Stimulated activated CD8-positive, alpha-beta memory T cell treated with anti-CD3 and anti-CD28 coated beads, Interleukin-7, amount 100 ng/mL, for 1 hour (primary cell): ENCODE measurements around the gene CFAP46.

Experiments used
- DNase-seq, 2 donors: peaks; one replicate each; pipeline ENCODE4 v3.0.0-alpha.2; 2020; ENCODE audit warnings: low read depth in 2 of 2

Gene CFAP46

DNA sequence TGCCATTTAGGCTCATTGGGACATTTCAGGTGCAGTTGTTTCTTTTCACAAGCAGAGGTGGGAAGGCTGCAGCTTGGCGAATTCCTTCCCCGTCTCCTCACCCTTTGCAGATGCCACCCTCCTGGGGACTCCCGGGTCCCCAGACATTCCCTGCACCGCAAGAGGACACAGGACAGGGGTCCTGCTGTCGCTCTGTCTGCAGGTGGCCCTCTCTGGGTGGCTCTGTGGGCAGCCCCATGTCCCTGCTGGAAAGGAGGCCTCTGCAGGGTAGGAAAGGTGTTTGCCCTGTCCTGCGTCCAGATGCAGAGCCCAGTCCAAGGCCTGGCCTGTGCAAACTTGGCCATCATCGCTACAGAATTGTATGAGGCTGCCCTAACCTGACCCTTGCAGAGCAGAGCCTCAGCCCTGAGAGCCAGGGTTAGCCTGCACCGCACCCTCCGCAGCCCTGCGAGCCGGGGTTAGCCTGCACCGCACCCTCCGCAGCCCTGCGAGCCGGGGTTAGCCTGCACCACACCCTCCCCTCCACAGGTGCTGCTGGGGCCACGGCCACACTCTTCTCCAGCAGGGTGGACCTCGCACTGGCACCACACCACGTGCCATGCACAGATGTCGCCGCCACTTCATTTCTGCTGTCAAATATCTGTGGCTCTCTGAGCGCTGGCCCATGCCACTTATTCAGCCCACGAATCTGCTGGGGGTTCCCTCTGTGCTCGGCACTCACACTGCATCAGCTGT lies 61.0 kb downstream of the CFAP46 start:
- no peak for DNase-seq

DNA sequence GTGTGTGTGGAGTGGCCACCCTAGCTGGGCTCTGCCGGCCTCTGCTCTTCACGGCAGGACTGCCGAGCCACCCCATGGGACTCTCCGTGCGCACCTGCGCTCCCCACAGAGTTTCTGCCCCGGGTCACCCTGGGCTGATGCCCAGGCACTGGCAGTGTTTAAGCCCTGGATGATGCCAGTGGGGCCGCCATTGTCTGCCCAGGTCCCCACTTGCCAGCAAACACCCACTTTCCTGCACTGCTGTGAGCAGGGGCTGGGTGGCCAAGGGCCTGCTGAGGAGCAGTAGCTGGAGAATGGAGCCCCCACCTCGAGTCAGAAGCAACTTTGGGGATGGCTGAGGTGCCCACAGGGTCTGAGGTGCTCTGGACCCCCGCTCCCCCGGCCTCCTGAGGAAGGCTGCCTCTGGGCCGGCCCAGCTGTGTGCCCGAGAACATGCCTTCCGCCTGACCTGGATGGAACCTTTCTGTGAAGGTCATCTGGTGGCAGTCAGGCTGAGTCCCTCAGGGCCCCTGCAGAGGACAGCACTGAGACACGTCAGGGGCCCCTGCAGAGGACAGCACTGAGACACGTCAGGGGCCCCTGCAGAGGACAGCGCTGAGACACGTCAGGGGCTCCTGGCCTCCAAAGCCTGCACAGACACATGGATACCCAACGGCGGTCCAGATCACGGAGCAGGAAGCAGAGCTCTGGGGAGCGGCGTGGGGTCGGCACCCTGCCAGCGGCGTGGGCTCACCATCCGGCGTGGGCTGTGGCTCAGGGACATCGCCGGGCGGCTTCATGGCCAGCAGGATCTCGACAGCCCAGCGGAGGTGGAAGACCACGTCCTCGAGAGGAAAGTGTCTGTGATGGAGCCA lies 62.0 kb downstream of the CFAP46 start:
- no peak for DNase-seq

DNA sequence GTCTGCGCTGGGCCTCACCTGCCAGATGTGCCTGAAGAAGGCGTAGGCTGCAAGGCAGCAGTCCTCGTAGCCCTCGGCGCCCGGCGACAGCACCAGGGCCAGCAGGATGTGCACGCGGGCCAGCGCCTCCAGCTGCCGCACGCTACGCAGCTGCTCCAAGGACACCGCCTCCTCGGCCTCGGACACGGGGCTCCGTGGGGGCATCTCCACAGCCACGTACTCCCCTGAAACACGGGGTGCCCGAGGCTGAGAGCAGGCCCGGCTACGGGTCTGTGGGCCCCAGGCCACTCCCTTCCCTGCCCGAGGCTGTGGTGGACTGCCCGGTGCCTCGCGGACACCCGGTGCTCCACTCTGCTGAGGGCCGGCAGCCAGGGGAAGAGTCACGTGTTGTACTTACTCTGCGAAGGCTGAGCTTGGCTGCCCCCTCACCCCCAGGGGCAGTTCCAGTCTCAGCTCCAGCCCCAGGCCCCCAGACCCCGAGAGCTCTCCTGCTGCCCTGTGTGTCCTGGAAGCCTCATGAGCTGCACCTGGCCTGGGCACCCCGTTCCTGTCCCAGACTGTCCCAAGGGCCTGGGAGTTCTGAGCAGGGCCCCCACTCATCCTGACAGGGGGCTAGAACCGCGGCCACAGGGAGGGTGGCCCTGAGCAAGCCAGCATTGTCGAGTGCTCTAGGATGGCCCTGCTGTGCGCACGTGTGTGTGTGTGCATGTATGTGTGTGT lies 62.8 kb downstream of the CFAP46 start:
- no peak for DNase-seq

DNA sequence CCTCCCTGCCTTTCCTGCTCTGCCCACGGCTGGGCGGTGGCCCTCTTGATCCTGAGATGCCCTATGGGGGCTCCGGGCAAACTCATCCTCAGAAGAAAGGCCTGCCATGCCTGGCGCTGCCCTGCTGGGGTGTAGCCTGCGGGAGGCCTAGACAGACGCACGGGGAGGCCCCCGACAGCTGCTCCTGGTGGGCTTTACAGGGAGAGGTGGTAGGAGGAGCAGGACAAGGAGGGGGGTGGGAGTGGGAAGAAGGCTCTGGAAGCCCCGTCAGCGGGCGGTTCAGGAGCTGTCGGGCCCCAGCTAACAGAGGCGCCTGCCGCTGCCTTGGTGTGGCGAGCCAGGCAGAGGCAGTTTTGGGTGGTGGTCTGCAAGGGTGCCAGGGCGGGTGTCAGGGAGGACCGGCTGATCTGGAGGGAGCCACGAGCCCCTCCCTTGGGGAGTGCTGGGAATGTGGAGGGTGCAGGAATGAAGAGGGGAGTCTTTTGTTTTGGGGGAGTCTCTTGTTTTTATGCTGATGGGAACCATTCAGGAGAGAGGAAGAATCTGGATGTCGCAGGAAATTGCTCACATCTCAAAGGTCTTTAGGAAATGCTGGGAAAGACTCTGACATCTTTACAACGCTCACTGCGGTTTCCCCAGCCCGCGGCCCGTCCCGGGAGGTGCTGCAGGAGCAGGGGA lies 63.5 kb downstream of the CFAP46 start:
- no peak for DNase-seq

DNA sequence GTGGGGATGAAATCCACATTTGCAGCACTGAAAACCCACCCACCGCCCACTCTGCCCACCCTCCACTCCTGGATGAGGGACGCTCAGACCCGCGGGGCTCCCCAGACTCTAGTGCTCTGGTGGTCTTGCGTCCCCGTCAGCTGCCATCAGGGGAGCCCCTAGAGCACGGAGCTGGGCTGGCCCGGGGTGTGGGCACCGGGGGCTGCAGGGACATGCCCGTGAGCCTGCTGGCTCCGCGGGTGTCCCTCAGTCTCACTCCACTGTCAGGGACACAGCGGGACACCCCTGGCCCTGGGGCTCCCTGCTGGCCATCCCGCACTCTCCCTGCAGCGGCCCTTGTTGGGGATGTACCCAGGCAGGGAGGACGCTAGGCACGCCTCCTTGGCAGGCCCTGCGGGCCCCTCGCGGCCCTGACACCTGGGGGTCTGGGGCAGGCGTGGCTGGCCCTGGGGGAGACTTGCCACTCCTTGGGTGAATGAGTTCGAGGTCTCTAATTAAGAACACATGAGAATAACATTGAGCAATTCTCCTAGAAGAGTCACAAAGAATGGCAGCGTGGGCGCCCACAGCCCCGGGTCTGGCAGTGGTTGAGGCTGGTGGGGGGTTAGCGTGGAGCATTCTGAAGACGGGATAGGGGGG lies 64.2 kb downstream of the CFAP46 start:
- DNase-seq = no peak

DNA sequence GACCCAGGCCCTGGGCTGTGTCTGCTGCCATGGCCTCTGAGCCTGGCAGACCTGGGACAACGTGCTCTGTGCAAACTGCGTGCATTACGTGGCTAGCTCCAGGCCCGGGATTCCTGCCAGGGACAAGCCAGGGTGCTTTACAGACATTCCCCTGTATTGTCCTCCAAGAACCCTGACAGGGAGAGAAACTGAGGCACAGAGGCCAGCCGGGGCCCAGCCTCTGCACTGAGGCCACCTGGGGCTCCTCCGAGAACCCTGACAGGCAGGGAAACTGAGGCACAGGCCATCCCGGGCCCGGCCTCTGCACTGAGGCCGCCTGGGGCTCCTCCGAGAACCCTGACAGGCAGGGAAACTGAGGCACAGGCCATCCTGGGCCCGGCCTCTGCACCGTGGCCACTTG lies 64.9 kb downstream of the CFAP46 start:
- no peak for DNase-seq

DNA sequence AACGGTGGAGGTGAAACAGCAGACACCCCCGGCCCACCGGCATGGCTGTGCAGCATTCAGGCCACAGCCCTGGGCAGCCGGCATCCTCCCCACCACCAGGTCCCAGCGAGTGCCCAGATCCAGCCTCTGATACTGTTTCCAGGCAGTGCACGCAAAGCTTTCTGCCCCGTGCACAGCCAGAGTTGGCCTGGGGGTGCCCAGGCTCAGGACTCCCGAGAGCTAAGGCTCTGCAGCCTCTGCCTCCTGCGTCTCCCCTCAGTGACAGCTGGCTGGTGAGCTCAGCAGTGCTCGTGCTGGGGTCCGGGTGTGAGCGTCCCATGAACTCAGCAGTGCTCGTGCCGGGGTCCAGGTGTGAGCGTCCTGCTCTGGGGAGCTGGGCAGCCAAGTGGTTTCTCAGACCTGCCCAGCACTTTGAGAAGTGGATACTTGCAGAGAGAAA lies 65.4 kb downstream of the CFAP46 start:
- no peak for DNase-seq

DNA sequence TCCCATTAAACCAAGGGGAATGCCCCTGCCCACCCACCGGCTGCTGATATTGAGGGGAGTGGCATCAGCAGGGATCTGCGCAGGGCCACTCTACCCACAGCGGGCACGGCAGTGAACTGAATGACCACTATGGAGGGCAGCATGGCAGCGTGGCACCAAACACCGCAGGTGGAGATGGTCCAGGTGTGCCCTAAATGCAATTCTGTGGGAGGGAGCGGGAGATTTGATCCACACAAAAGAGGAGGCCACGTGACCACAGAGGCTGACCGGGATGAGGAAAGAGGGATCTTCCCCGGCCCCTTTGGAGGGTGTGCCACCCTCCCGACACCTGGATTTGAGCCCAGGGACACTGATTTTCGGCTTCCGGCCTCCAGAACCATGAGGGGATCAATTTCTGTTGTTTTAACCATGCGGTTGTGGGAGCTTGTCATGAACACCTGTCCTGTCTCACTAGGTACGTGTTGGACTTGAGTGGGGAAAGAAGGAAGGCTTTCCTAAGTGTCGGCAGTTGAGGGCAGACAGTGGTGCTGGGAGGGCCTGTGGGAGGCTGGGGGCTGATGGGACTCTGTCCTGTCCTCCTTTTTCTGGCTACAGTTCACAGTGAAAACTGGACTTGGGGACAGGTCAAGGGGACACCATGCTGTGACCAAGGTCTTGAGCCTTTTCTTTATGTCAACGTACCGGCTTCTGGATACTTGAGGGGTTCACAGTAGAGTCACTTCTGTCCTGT lies 66.1 kb downstream of the CFAP46 start:
- DNase-seq = no peak

DNA sequence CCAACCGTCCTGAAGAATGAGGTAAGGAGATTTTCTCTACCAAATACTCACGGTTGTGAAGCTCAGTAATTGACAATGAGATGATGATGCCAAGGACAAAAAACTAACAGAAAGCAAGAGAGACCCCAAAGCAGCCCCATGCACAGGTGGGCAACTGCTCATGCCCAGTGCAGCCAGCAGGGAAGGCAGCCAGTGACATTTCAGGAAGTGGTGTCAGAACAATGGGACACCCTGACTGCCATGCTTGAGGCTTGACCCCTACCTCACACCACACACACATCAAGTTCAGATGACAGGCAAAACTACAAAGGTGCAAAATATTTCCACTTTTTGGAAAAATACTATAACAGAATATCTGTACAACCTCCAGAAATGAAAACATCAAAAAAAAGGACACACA lies 66.9 kb downstream of the CFAP46 start:
- no peak for DNase-seq

DNA sequence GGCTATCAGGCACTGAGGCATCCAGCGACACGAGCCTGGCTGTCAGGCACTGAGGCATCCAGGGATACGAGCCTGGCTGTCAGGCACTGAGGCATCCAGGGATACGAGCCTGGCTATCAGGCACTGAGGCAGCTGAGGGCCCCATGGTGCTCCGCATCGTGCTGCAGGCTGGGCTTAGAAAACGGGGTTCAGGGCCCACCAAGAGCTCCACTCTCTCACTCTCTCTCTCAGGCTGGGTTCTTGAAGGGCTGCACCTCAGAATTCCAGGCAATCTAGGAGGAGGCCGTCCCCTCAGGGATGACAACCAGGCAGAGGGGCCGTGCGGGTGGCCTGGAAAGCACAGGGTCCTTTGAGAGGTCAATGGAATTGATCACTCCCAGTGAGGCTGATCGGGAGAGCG lies 69.0 kb downstream of the CFAP46 start:
- DNase-seq = no peak

DNA sequence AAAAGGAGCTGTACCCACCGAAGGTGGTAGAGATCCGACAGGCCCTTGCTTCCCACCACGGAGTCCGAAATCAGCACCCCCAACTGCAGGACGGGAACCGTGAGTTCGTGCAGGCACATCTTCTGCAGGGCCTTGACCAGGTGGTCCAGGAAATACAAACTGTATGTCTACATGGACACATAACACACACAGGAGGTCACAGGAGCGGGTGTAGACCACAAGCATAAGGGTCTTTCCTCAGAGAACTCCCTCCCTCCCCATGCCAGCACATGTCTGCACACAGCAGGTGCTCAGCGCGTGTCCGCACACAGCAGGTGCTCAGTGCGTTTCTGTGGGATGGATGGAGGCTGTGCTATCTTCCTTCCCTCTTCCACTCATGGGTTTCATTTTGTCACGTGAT lies 69.7 kb downstream of the CFAP46 start:
- DNase-seq = no peak

DNA sequence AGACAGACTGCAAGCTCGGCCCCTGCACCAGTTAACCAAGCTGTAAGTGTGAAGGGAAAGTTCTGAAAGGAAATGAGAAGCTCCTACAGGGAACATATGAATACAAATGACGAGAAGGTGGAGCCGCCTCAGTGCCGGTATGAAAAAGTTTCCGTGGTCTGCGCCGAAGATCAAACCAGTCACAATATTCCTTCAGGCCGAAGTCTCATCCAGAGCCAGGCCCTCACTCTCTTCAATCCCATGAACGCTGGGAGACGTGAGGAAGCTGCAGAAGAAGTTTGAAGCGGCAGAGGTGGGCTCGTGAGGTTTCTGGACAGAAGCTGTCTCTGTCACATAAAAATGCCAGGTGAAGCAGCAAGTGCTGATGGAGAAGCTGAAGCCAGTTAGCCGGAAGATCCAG lies 71.9 kb downstream of the CFAP46 start:
- DNase-seq = no peak

DNA sequence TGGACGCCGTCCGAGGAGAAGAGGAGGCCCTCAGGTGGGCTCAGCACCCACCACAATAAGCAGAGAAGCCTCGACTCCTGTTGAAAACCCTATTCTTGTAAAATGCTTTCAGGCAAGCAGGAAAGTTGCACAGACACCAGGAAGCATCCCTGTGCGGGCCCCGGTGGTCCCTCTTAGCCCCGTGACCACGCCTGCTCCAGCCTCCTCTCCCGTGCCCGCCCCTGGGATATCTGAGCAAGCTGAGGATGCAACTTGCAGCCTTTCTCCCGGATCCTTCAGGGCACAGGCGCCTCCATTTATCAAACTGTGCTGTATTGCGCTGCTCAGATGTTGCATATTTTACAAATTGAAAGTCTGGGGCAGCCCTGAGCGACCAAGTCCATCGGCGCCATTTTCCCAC lies 72.7 kb downstream of the CFAP46 start:
- no peak for DNase-seq

DNA sequence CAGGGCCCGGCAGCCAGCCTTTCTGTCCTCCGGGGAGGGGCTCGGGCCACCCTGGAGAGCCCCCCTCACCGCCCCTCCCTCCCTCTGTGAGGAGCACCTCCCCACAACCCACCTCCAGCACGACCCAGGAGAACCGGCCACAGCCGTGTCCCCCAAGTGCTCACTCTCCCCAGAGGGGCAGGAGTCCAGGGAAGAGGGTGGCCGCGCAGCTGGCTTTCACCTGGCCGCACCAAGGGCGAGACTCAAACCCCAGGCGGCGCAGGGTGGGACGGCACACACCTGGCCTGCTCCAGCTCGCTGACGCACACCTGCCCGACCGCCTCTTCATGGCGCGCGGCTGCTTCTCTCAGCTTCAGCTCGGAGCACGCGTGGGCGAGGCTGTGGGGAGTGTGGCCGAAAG lies 73.4 kb downstream of the CFAP46 start:
- DNase-seq = no peak

DNA sequence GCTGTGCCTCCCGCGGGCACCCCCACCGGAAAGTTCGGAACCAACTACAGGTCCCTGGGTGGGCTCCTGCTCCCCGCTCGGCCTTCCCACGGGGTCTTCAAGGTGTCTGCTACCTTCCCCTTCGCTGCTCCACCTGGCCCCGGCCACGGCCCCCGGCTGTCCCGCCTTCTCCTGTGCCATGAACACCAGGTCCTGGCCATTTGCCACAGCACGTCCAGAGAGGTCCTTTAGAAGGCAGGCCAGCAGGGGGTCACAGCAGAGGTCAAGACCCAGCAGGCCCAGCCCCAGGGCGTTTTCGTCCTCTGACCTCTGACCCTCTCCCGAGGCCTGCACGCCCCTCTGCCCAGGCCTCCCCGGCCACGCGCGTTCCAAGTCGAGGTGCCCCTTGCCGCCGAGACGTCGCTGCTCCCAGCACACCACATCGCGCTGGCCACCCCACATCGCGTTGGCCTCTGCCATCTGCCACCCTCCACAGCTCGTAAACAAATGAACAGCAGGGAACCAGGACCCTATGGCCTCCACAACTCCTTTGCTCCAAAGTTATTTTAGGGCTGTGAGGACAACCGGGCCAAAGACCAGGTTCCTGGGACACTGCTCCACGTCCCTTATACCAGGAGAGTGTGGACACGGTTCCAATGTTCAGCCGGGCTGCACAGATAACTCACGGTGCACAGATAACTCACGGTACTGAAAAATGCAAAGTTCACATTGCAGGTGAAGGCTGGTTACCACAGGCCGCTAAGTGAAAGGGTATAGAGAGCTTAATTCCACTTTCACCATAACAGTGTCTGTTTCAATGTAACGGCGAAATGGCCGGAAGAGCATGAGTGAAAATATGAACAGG lies 74.3 kb downstream of the CFAP46 start:
- DNase-seq = no peak

DNA sequence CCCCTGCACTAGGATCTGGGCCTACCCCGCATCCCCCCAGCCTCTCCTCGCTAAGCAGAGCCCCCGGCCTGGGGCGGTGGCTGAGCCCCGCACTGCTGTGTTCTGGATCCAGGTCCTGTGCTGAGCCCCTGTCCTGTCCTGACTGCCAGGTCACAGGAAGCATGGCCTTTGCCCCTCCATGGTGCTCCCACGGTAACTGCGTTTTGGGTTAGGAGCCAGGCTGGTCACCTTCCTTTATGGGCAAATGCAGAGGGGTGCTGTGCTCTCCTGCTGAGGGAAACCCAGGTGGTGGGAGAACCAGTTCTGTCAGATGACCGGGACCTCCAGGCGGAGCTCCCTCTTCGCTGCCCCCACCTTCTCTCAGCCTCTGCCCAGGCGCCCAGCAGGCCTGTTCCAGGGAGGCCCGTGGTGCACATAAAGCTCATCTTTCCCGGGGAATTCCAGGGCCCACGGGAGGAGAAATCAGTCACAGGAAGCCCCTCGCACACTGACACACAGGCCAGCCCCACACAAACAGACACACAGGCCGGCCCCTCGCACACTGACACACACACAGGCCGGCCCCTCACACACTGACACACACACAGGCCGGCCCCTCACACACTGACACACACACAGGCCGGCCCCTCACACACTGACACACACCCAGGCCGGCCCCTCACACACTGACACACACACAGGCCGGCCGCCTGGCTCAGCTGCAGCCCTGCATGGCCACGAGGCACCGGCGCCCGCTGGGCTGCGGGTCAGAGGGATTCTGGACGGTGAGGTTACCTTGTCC lies 75.6 kb downstream of the CFAP46 start:
- no peak for DNase-seq

DNA sequence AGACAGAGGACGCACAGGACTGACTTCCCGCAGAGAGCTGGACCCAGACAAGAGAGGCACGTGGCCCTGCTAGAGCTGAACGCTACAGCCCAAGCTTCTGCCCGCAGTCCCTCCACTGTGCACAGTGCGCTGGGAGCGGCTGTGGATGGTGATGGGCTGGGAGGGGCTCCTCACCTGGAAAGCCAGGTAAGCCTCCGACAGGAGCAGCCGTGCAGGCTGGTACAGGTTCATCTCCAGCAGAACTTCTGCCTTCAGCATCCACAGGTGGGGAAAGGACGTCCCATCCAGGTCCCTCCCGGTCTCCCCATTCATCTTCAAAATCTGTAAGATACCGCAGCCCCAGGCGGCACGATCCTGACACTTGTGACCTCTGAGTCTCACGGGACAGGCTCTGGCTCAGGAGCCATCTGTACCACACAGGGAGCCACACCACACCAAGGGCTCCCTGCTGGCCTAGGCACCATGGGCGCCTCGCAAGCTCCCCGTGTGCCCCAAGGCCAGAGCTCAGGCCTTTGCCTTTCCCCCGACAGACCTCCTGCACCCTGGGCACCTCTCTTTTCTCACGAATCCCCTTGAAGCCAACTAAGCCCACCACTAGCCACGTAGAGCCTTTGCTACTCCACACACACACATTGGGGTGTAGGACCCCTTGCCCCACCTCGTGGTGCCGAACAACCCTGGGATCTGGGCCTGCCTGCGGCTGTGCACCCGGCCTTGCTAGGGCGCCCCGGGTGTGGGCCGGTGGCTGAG lies 76.3 kb downstream of the CFAP46 start:
- DNase-seq = no peak

DNA sequence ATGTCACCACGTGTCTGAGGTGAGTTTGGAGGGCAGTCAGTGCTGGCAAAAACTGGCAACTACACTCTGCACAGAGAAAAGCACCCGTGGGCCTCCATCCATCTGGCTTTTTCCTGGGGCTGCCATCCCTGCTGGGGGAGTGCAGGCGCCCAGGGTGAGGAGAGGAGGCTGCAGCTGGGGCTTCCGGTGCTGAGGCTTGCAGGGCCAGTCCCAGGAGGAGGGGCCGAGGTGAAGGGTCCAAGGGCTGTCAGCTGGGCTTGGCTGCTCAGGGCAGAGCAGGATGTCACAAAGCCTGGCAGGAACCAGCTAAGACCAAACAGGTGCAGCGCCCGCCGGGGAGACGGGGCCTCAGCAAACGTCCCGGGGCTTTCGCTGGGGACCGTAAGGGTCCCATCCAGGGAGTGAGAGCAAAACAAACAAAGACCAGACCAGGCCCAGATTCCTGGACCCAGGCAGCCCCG lies 77.2 kb downstream of the CFAP46 start:
- DNase-seq = no peak
